Left ventricle myocardium superior (tissue), 1 donor: ENCODE measurements around the gene SPRED2. TPM values are rescaled to one million over a fixed set of nuclear protein-coding genes. Genes with fewer than 3 reads are reported as not detected.

ENCODE experiments used
- ATAC-seq: fragments of 200-7000 bp; cut with Tn5 transposase; one replicate; pipeline ENCODE4 v1.9.1; 2020; ENCODE audit warnings: mild to moderate bottlenecking, moderate library complexity
- DNase-seq: peaks from one replicate; pipeline ENCODE4 v3.0.0-alpha.2; 2020
- intact Hi-C: fragments of 100-400 bp; cut with micrococcal nuclease; formaldehyde crosslinking; loops from one replicate; pipeline ENCODE4 v1.11.0; 2022
- total RNA-seq: library from RNA; stranded (reverse); fragmentation: NEBNext Ultra II Directional; extraction: Animal tissue kit (Norgen Biotek cat#: 25700); gene quantifications from one replicate; pipeline ENCODE4 v1.2.1, GENCODE V29; 2021
- donor health status: DM: no; HTN: yes; CAD: no; lungs with severe emphysema.

Gene SPRED2
- total RNA-seq, 1 donor from 2014 or later: 12.8 TPM

GRCh38 chr2:65275141-65275915 lies 157.1 kb downstream of the SPRED2 start:
- DNase-seq (no peak), ATAC-seq (no peak)
- intact Hi-C loops: no loop called here

- DNase-seq: no peak
- intact Hi-C loops: no loop called here
- ATAC-seq: no peak
Observed at GRCh38 chr2:65273344-65273743, 159.1 kb downstream of the SPRED2 start.

DNA sequence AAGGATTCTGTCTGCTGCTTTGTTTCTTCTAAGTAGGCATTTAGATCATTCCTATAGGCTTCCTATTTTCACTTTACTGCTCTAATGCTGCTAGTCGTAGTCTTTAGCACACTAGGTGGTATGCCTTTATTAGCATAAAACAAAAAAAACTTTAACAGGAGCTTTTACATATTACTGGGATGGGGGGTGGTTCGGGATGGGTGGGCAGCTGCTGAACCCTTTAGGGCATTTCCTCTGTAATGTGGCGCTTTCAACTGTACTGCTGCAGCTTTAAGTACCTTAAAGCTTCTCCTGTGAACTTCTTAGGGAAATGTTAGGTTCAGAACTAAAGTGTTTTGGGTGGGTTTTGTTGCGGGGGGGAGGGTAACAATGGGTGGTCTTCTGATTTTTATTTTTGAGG lies 163.4 kb downstream of the SPRED2 start:
- ATAC-seq (no peak), DNase-seq (no peak)
- intact Hi-C loops: loop anchor here (5.0 kb wide), 1 partner anchor 168 kb away; no protein-coding TSS in a partner anchor

DNA sequence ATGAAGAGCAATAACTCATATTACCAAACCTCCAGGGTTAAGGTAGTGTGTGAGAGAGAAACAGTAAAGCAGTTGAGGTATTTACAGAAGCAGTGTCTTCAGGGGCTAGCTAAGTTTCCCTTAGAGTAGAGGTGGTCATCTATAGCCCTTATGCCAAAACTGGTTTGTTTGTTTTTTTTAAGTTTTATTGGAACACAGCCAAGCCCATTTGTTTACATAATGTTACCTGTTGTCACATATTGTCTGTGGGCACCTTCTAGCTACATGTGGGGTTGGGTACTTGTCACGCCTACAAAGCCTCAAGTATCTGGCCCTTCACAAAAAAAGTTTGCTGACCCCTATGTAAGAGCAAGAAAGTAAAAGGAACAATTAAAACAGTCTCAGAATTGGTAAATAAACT lies 165.4 kb downstream of the SPRED2 start:
- intact Hi-C loops: loop anchor here (5.0 kb wide), 1 partner anchor 170 kb away; no protein-coding TSS in a partner anchor
- DNase-seq: no peak
- no peak for ATAC-seq

DNA sequence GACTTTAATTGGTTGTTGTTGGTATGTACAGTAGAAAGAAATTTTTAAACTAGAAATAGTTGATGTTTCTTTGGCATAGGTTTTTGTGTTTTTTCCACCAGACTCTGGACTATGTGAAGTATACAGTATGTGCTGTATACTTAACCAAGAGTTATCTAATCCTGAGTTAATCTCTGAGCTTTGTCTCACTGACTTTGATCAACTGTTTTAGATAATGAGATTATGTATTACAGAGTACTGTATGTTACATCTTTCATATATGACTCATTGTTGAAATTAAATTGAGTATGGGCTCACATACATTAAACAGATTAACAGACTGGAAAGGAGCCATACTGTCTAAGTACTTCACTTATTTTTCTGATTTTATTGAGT lies 166.7 kb downstream of the SPRED2 start:
- DNase-seq (no peak), ATAC-seq (no peak)
- intact Hi-C loops: loop anchor here (5.0 kb wide), 1 partner anchor 172 kb away; no protein-coding TSS in a partner anchor

DNA sequence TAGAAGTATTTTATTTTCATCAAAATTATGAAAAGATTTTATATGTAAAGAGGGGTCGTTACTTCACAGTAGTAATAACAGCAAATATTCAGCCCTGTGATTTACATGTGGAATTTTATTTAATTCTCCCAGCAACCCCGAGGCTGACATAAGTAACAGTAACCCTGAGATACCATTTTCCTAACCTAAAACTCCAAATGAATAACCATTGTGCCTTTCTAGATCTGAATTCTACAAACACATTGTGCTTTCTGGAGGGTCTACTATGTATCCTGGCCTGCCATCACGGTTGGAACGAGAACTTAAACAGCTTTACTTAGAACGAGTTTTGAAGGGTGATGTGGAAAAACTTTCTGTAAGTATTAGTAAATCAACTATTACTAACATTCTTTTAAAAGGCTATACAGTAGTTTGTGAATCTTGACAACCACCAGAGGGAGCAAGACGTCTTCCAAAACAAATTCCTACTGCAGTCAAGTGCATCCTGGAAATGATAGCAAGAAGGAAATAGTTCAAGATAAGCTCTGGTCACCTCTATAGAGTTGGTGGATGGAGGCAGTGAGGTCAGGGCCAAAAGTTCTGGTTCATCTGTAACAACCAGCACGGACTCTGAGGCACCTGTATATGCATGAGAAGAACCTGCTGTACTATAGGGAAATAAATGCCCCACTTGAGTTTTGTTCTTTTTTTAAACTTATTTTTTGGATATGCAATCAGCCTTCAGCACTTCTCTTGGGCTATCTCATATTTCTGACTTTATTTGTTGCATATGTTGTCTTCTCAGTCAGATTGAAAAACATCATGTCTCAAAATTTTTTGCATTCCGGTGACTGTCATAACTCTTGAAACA lies 167.4 kb downstream of the SPRED2 start:
- intact Hi-C loops: loop anchor here (5.0 kb wide), 2 partner anchors 172 to 287 kb away; no protein-coding TSS in a partner anchor
- ATAC-seq: peak; percentile 82

DNA sequence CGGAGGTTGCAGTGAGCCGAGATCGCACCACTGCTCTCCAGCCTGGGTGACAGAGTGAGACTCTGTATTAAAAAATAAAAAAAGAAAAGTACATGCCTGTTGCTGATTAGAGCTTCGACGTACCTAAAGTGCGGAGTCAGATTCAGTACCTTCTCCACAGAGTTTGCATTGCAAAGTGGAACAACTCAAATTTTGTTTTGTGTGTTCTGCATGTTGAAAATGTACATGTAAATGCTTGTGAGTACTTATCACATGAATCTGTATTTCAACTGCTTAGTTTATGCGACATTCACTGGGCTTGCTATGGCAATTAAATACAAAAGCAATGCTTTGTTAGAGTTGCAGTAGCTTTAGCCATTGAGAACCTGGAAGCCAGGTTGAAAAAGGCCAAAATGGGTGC lies 168.4 kb downstream of the SPRED2 start:
- no peak for ATAC-seq

More for the DNA sequence above, 167.4 kb downstream of the SPRED2 start:
- DNase-seq: no peak

GRCh38 chr2:65263262-65263661 lies 169.1 kb downstream of the SPRED2 start:
- DNase-seq (no peak), ATAC-seq (no peak)
- intact Hi-C loops: loop anchor here (5.0 kb wide), 1 partner anchor 289 kb away; no protein-coding TSS in a partner anchor

More for the DNA sequence above, 168.4 kb downstream of the SPRED2 start:
- DNase-seq: no peak
- intact Hi-C loops: loop anchor here (5.0 kb wide), 1 partner anchor 288 kb away; no protein-coding TSS in a partner anchor

DNA sequence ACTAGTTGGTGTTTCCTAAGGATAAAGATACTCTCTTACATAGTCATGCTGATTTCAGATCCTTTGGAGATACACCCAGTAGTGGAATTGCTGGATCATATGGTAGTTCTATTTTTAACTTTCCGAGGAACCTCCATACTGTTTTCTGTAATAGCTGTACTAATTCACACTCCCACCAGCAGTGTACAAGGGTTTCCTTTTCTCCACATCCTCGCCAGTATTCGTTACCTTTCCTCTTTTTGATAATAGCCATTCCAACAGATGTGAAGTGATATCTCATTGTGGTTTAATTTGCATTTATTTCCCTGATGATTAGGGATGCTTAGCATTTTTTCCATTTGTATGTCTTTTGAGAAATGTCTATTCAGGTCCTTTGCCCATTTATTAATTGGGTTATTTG lies 170.7 kb downstream of the SPRED2 start:
- DNase-seq: no peak
- intact Hi-C loops: loop anchor here (5.0 kb wide), 1 partner anchor 291 kb away; no protein-coding TSS in a partner anchor
- no peak for ATAC-seq

Other genes with a start within 250 kb of the SPRED2 start
- 109 TPM for gene ACTR2, start 204.8 kb downstream of the SPRED2 start, total RNA-seq